IMR-90 (cell line): Measurements from ENCODE around the gene ANKLE2.

ENCODE experiments used
- BHLHE40 ChIP-seq: fragments of 150-350 bp; IDR thresholded peaks from 2 replicates; pipeline ENCODE4 v1.6.1; 2016; ENCODE audit warnings: mild to moderate bottlenecking, low read depth, low read length
- CTCF ChIP-seq: conservative IDR thresholded peaks from 2 replicates; pipeline ENCODE4 v1.5.1; 2012; ENCODE audit warnings: mild to moderate bottlenecking, low read depth, low read length, improper control_type of control experiment
- MXI1 ChIP-seq: IDR thresholded peaks from 2 replicates; pipeline ENCODE4 v1.6.1; 2012; ENCODE audit warnings: low read depth, mild to moderate bottlenecking, low read length, moderate library complexity, borderline replicate concordance
- POLR2A ChIP-seq: IDR thresholded peaks from 2 replicates; pipeline ENCODE4 v1.6.1; 2012; ENCODE audit warnings: mild to moderate bottlenecking, low read depth, low read length
- RAD21 ChIP-seq: IDR thresholded peaks from 2 replicates; pipeline ENCODE4 v1.6.1; 2012; ENCODE audit warnings: low read length, improper control_type of control experiment
- RCOR1 ChIP-seq: IDR thresholded peaks from 2 replicates; pipeline ENCODE4 v1.6.1; 2012; ENCODE audit warnings: mild to moderate bottlenecking, low read length, improper control_type of control experiment; ENCODE audit not compliant: insufficient replicate concordance
- RFX5 ChIP-seq: IDR thresholded peaks from 2 replicates; pipeline ENCODE4 v1.8.0; 2012; ENCODE audit warnings: low read depth, mild to moderate bottlenecking, low read length, moderate library complexity
- USF2 ChIP-seq: fragments of 150-350 bp; IDR thresholded peaks from 2 replicates; pipeline ENCODE4 v1.6.1; 2017; ENCODE audit warnings: mild to moderate bottlenecking, antibody characterized with exemption, low read length, low read depth

- no peak for TF ChIP-seq POLR2A
- TF ChIP-seq CTCF: no peak
- no peak for TF ChIP-seq RCOR1
- no peak for TF ChIP-seq RAD21
- no peak for TF ChIP-seq RFX5
- no peak for TF ChIP-seq MXI1
- no peak for TF ChIP-seq BHLHE40
- no peak for TF ChIP-seq USF2
These were observed 15.0 kb downstream of the ANKLE2 start for GRCh38 chr12:132746613-132747012.
